ENCODE data around the gene TNIP1.

Gene TNIP1

DNA sequence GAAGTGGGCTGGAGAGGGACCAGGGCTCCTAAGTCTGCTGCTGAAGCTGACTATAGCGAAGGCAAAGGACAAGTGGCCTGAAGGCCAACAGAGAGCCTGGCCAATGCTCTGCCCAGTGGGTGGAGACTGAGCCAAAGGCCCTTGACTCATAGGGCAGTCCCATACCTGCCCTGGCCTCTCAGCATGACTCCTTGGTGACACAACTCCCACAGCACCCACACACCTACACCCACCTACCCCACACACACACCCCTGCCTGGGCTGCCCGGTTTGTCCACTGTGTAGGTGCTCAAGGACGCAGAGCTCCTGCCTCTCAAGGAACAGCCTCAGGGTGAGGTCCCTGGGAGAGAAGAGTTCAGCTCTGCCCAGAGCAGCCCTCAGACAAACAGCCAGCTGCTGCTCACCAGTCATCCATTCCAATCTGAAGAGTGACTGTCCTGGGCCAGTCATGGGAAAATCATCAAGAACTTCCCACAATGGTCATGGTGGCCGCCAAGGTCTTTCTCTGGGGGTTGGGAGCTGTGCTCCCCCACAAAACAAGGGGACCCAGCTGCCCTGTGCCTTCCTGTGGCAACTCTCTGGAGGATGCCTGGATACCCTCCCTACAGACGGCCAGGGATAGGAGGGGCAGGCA lies 5.0 kb downstream of the TNIP1 start:
- CTCF ChIA-PET = interaction anchor here (1.3 to 1.4 kb wide), 3 partner anchors 17 to 28 kb away, joined by 3 to 7 read pairs (median 5); no protein-coding TSS in a partner anchor
- Mint-ChIP-seq H3K27me3 (no peaks in the 10 kb centered on the region), H3K36me3 (peaks cover 56% of the 10 kb centered on the region), H3K27ac (peak overlapping the region; percentile 54), H3K9me3 (no peaks in the 10 kb centered on the region), H3K4me1 (peaks cover 56% of the 10 kb centered on the region), H3K4me3 (no peak overlapping the region)
- no peak for DNase-seq

DNA sequence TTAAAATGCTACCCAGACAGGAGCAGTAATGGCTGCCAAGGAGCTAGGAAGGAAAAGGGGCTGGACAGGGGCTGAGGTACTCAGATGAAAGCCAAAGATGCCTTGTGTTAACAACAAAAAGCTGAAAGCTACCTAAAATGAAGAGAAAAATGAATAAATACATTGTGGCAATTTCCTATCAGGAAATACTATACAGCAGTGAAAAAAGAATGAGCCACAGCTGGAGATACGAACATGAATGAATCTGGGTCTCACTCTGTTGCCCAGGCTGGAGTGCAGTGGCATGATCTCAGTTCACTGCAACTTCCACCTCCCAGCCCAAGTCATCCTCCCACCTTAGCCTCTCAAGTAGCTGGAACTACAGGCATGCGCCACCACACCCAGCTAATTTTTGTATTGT lies 6.3 kb downstream of the TNIP1 start:
- no peaks in the 10 kb centered on the region for H3K9me3 Mint-ChIP-seq
- DNase-seq = no peak
- peaks cover 62% of the 10 kb centered on the region for H3K4me1 Mint-ChIP-seq
- H3K4me3 Mint-ChIP-seq = no peak overlapping the region
- H3K27me3 Mint-ChIP-seq = no peaks in the 10 kb centered on the region
- CTCF ChIA-PET = interaction anchor here (1.0 to 1.3 kb wide), 3 partner anchors 9 to 41 kb away, joined by 3 to 7 read pairs (median 4); no protein-coding TSS in a partner anchor
- peaks cover 57% of the 10 kb centered on the region for H3K36me3 Mint-ChIP-seq
- no peak overlapping the region for H3K27ac Mint-ChIP-seq

DNA sequence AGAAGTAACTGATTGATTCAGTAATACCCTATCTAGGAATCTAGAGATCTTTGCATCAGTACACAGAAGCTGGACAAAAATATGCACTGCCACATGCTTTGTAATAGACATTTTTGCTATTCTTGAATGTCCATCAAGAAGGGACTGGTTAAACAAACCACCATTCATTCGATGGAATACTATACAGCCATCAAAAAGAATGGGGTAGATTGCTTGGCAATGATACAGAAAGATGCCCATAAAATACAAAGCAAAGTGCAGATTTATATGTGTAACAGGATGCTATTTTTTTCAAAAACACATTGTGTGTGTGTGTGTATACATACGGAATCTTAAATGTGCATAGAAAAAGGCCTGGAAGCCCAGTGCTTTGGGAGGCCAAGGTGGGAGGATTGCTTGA lies 7.6 kb downstream of the TNIP1 start:
- Mint-ChIP-seq H3K4me3 (no peak overlapping the region), H3K9me3 (no peaks in the 10 kb centered on the region), H3K4me1 (peaks cover 62% of the 10 kb centered on the region), H3K36me3 (peaks cover 53% of the 10 kb centered on the region), H3K27ac (no peak overlapping the region), H3K27me3 (no peaks in the 10 kb centered on the region)
- CTCF ChIA-PET = no interaction called here
- DNase-seq = no peak

DNA sequence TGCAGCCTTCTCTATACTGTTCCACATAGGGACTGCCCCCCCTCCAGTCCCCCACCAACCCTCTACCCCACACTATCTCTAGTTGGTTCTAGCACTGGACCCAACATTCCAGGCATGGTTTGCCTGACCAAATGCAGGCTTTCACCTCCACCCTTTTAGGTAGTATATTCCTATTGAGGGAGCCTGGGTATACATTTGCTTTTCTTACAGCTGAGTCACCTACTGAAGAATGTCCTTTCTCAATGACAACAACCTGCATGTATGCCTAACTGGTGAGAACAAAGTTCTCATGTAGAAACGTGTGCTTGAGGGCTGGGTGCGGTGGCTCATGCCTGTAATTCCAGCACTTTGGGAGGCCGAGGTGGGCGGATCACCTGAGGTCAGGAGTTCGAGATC lies 8.2 kb downstream of the TNIP1 start:
- no peak for DNase-seq

DNA sequence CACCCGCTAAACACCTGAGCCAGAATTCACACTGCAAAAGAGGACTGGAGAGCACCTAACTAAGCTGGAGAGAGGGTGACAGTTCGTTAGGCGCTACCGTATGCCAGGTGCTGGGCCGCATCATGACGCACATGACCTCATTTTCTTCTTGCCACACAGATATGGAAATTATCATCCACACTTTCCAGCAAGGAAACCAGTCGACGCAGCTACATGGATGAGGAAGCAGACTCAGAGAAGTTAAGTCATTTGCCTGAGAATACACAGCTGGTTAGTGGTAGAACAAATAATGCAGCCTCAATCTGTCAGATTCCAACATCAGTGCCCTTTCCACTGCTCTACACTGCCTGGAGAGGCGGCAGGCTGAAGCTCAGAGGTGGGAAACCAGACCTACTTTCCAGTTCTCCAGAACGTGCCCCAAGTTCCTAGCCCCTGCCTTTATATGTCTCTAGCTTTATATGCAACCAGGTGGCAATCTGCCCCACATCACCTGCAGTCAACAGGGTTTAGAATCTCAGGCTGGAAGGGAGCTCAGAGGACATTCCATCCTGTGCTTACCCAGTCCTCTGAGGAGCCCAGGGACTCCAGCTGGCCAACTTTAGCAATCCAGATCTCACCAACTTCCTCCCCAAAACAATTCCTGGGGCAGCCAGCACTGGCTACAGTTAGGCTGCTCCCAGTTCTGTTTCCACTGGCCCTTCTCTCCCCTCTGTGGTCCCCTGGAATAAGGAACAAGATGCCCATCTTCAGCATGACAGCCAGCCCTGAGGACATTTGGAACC lies 8.8 kb downstream of the TNIP1 start:
- DNase-seq = no peak
- Mint-ChIP-seq H3K27ac (no peak overlapping the region), H3K9me3 (no peaks in the 10 kb centered on the region), H3K4me1 (peaks cover 60% of the 10 kb centered on the region), H3K4me3 (no peak overlapping the region), H3K27me3 (no peaks in the 10 kb centered on the region), H3K36me3 (peaks cover 50% of the 10 kb centered on the region)
- CTCF ChIA-PET = interaction anchor here (0.9 to 1.2 kb wide), 3 partner anchors 21 to 93 kb away, joined by 3 to 7 read pairs (median 4); no protein-coding TSS in a partner anchor

More for the DNA sequence above, 8.2 kb downstream of the TNIP1 start:
- Mint-ChIP-seq H3K4me1 (peaks cover 62% of the 10 kb centered on the region), H3K27ac (no peak overlapping the region), H3K27me3 (no peaks in the 10 kb centered on the region), H3K9me3 (no peaks in the 10 kb centered on the region), H3K4me3 (no peak overlapping the region), H3K36me3 (peaks cover 51% of the 10 kb centered on the region)
- CTCF ChIA-PET = interaction anchor here (1.2 kb wide), 1 partner anchor 93 kb away, joined by 4 read pairs; no protein-coding TSS in a partner anchor

DNA sequence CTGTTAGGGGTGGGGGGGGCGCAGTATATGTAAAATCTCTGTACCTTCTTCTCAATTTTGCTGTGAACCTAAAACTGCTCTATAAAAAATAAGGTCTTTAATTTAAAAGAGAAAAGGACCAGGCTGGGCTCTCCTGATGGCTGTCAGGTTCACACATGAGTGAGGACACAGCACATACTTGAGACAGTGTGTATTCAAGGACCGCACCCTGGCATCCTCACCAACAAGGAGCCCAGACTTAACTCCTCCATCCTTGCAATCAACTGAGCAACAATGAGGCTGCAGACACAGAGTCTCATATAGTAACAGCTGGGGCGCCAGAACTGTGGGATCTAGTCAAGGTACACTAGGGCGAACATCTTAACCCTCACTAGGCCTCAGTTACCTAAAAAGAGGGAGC lies 9.8 kb downstream of the TNIP1 start:
- CTCF ChIA-PET = interaction anchor here (1.1 to 3.5 kb wide), 3 partner anchors 20 to 55 kb away, joined by 3 to 16 read pairs (median 7); no protein-coding TSS in a partner anchor
- no peak overlapping the region for H3K27ac Mint-ChIP-seq
- H3K36me3 Mint-ChIP-seq = peaks cover 45% of the 10 kb centered on the region
- no peaks in the 10 kb centered on the region for H3K9me3 Mint-ChIP-seq
- no peak for DNase-seq
- H3K4me3 Mint-ChIP-seq = no peak overlapping the region
- peaks cover 53% of the 10 kb centered on the region for H3K4me1 Mint-ChIP-seq
- H3K27me3 Mint-ChIP-seq = no peaks in the 10 kb centered on the region

DNA sequence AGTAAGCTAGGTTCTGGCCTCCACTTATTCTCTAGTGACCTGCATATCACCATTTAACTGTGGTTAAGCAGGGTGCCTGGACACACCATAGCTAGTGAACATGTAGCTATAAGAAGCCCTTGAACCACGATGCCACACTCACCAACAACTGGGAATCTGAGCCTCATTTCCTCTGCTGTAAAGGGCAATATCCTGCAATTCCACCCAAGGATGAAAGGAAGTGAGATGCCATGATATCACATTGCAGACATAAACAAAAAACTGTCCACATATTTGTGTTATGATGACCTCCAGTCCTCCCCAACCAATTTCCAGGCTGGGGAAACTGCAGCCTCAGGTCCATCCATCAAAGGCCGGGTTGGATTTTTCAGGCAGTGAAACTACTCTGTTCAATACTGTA lies 10.4 kb downstream of the TNIP1 start:
- Mint-ChIP-seq H3K36me3 (peaks cover 41% of the 10 kb centered on the region), H3K27me3 (no peaks in the 10 kb centered on the region), H3K27ac (no peak overlapping the region), H3K4me1 (peaks cover 53% of the 10 kb centered on the region), H3K9me3 (no peaks in the 10 kb centered on the region), H3K4me3 (no peak overlapping the region)
- DNase-seq = no peak
- CTCF ChIA-PET = interaction anchor here (1.5 to 3.5 kb wide), 2 partner anchors 45 to 56 kb away, joined by 3 to 16 read pairs; no protein-coding TSS in a partner anchor

DNA sequence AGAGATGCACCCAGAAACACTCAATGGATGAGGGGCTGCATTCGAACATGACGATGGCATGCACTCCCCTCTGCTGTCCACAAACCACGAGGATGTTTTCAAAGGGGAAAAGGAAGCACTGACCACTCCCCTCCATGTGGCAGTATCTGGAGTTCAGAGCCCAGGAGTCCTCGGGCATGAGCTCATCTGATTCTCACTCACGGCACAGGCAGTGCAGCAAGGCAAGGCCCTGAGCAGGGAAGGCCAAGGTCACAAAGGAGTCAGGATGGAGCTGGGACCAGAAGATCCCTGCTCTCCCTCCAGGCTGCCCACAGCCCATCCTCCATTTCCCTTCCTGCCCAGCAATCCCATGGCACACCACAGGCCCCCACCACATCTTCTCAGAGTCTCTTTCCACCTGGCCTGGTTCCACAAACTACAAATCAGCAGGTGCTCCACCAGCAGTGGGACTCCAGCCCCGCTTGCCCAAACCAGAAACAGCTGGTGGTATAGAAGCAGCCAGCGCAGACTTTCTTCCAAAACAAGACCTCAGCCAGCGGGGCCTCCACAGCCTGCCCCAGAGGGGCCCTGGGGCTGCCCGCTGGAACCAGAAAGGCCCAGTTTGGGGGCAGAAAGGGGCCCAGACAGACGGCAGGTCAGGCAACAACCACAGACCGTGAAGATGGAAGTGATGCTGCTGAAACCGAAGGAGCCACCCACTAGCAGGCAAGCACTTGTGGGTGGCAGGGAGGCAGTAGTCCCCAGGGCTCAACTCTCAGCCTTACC lies 12.2 kb downstream of the TNIP1 start:
- no peaks in the 10 kb centered on the region for H3K27me3 Mint-ChIP-seq
- DNase-seq = no peak
- no peak overlapping the region for H3K27ac Mint-ChIP-seq
- H3K4me1 Mint-ChIP-seq = peaks cover 51% of the 10 kb centered on the region
- H3K9me3 Mint-ChIP-seq = no peaks in the 10 kb centered on the region
- CTCF ChIA-PET = interaction anchor here (3.5 kb wide), 1 partner anchor 47 kb away, joined by 16 read pairs; no protein-coding TSS in a partner anchor
- peaks cover 36% of the 10 kb centered on the region for H3K36me3 Mint-ChIP-seq
- no peak overlapping the region for H3K4me3 Mint-ChIP-seq

DNA sequence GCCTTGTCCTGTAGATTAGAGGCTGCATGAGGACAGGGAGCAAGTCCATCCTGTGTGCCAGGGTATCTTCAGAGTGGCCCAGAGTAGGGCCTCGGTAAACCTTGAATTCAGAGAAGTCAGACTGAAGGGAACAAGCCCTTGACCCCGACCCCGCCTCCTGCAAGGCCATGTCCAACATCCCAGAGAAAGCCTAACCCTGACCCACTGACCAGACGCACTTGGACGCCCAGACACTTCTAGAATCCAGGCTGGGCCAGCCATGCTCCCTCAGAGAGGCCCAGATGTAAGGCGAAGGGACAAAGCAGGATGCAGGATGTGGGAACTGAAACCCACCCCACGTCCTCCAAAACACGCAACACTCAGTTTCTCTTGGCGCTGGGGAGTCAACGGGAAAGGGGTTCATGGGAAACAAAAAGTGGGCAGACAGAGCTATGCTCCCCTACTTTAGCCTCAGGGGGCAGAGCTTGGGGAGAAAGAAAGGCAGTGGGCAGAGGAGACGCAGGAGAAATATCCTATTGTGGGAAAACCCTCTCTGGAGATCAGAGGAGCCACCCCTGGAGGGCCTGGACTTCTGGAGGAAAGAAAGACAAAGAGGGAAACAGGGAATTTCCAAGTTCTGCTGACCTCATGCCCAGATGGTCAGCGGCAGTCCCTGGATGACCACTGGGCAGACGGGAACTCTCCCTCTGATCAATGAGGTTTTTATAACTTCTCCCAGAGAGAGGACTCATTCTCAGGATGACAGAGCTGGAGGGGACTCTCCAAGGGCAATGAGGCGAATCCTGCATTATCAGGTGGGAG lies 13.0 kb downstream of the TNIP1 start:
- no peak overlapping the region for H3K4me3 Mint-ChIP-seq
- no peaks in the 10 kb centered on the region for H3K9me3 Mint-ChIP-seq
- no peak for DNase-seq
- no peaks in the 10 kb centered on the region for H3K27me3 Mint-ChIP-seq
- H3K27ac Mint-ChIP-seq = no peak overlapping the region
- H3K4me1 Mint-ChIP-seq = peaks cover 55% of the 10 kb centered on the region
- CTCF ChIA-PET = interaction anchor here (3.5 kb wide), 1 partner anchor 48 kb away, joined by 16 read pairs; no protein-coding TSS in a partner anchor
- H3K36me3 Mint-ChIP-seq = peaks cover 41% of the 10 kb centered on the region

DNA sequence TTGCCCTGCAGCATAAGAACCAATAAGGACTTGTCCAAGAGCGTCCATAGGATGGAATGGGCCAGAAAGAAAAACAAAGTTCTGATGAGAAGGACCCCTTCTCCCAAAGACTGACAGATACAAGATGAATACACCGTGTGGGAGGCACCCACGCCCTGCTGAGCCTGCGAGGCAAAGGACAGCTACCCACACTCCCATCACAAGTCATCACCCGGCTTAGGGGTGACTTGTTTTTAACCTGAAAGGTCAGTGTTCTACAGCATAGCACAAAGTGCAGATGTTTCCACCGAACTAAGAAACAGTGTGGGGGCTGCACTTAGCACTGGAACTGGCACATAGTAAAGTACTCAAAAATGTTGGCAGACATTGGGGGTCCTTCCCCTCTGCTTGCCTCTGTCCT lies 13.9 kb downstream of the TNIP1 start:
- CTCF ChIA-PET = interaction anchor here (1.0 kb wide), 1 partner anchor 15 kb away, joined by 3 read pairs; no protein-coding TSS in a partner anchor
- Mint-ChIP-seq H3K36me3 (peaks cover 40% of the 10 kb centered on the region), H3K27me3 (no peaks in the 10 kb centered on the region), H3K4me3 (no peak overlapping the region), H3K4me1 (peaks cover 52% of the 10 kb centered on the region), H3K9me3 (no peaks in the 10 kb centered on the region), H3K27ac (no peak overlapping the region)
- no peak for DNase-seq

DNA sequence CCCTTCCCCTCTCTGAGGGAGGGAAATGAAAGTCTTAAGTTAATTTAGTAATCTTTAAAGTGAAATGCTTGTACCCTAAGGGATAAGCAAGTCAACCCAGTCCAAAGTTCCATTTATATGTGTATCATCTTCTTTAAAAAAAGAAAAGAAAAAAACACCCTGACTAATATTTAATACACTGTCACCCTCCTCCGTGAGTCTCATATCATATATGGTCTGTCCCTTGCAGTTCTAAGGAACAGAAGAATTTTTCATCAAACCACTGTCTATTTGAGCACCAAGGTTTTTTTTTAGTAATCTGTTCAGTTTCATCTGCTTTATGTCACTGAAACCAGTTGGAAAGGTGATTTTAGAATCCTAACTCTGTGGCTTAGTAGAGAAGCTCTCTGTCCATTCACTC lies 15.2 kb downstream of the TNIP1 start:
- Mint-ChIP-seq H3K4me1 (peaks cover 46% of the 10 kb centered on the region), H3K36me3 (peaks cover 44% of the 10 kb centered on the region), H3K9me3 (no peaks in the 10 kb centered on the region), H3K27me3 (no peaks in the 10 kb centered on the region), H3K4me3 (no peak overlapping the region), H3K27ac (no peak overlapping the region)
- DNase-seq = no peak
- CTCF ChIA-PET = interaction anchor here (0.7 to 2.2 kb wide), 3 partner anchors 14 to 60 kb away, joined by 3 to 8 read pairs (median 4); no protein-coding TSS in a partner anchor

DNA sequence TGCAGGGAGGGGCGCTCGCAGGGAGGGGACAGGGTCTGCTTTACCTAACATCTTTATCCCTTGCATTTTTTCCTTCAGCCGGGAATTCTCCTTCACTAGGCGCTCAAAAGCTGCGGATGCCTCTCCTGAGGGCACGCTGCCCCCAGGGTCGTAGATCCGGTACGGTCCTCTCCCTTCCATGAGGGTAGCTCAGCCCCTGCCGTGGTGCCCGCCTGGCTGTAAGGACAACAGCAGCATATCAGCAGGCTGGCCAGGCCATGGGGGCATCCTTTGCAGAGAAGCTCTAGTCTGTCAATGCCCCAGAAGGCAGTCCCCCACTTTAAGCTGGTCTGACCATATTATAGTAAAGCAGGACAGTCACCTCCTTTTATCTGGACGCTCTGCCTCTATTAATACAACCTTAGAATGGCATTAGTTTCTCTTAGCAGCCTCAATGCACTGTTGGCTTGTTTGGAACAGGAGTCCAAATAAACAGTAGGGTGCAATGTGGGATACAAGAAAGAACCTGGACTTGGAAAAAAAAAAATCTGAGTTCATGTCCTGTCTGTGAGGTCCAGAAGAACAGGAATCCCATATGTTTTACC lies 15.8 kb downstream of the TNIP1 start:
- Mint-ChIP-seq H3K36me3 (peaks cover 46% of the 10 kb centered on the region), H3K9me3 (no peaks in the 10 kb centered on the region), H3K27me3 (no peaks in the 10 kb centered on the region), H3K27ac (no peak overlapping the region), H3K4me3 (no peak overlapping the region), H3K4me1 (peaks cover 48% of the 10 kb centered on the region)
- DNase-seq = no peak
- CTCF ChIA-PET = interaction anchor here (0.7 to 2.2 kb wide), 3 partner anchors 14 to 61 kb away, joined by 3 to 8 read pairs (median 8); no protein-coding TSS in a partner anchor
